H1 (cell line): ENCODE measurements around the gene IRAK1BP1. TPM values are rescaled to one million over a fixed set of nuclear protein-coding genes. Genes with fewer than 3 reads are reported as not detected.

Experiments used
- CTCF ChIA-PET: fragments of 300-600 bp; sonication (Branson Sonifier 250); formaldehyde crosslinking; loops from one replicate; lab custom pipeline; 2021; ENCODE audit not compliant: partially characterized antibody; lab: Charles Lee
- POLR2A ChIA-PET: fragments of 300-600 bp; sonication (Branson Sonifier 250); formaldehyde crosslinking; loops from one replicate; lab custom pipeline; 2021; ENCODE audit warnings: inconsistent platforms; ENCODE audit not compliant: partially characterized antibody; lab: Charles Lee
- DNase-seq, 2 experiments: peaks; one replicate each; pipeline versions ENCODE4 v3.0.0 to v3.0.0-alpha.2; 2010 to 2022; ENCODE audit warnings: low spot score in 2 of 2, low read depth in 1 of 2, mixed read lengths in 1 of 2
- FAIRE-seq: peaks from 2 replicates; lab custom pipeline; 2011; peaks lifted over from hg19 to GRCh38; lab: Jason Lieb, UNC
- H2AFZ ChIP-seq: 2 replicates; pipeline ENCODE4 v1.8.1; 2012; ENCODE audit warnings: low read length, inconsistent platforms
- H2AK5ac ChIP-seq: 2 replicates; pipeline ENCODE4 v1.6.1; 2013; ENCODE audit warnings: low read depth, low read length
- H2BK120ac ChIP-seq: replicated peaks from 2 replicates; pipeline ENCODE3; 2013; ENCODE audit warnings: low read depth, low read length, inconsistent platforms
- H2BK12ac ChIP-seq: 2 replicates; pipeline ENCODE4 v1.6.1; 2013; ENCODE audit warnings: low read depth, low read length
- H2BK15ac ChIP-seq: 2 replicates; pipeline ENCODE4 v1.6.1; 2013; ENCODE audit warnings: low read length
- H2BK20ac ChIP-seq: 2 replicates; pipeline ENCODE4 v1.6.1; 2013; ENCODE audit warnings: low read length
- H2BK5ac ChIP-seq: 2 replicates; pipeline ENCODE4 v1.6.1; 2013; ENCODE audit warnings: low read depth, low read length
- H3K14ac ChIP-seq: 2 replicates; pipeline ENCODE4 v1.6.1; 2013; ENCODE audit warnings: inconsistent platforms; ENCODE audit not compliant: insufficient read length
- H3K18ac ChIP-seq: 2 replicates; pipeline ENCODE4 v1.6.1; 2013; ENCODE audit warnings: low read length; ENCODE audit errors: extremely low read depth
- H3K23ac ChIP-seq: 2 replicates; pipeline ENCODE4 v1.6.1; 2013; ENCODE audit warnings: inconsistent platforms; ENCODE audit not compliant: insufficient read length
- H3K23me2 ChIP-seq: 2 replicates; pipeline ENCODE4 v1.6.1; 2013; ENCODE audit warnings: low read depth, low read length
- H3K27ac ChIP-seq: 2 replicates; pipeline ENCODE4 v1.6.1; 2011; ENCODE audit warnings: low read depth, low read length, inconsistent platforms
- H3K27me3 ChIP-seq, 4 experiments: replicated peaks in 1 of 4; 1 replicate in 1 of 4; 2 replicates in 3 of 4; pipeline versions ENCODE4 v1.6.1 to v1.8.1; 2011 to 2013; ENCODE audit warnings: low read length in 3 of 4, mild to moderate bottlenecking in 3 of 4, inconsistent platforms in 2 of 4, mixed read lengths in 2 of 4, moderate library complexity in 1 of 4; ENCODE audit not compliant: control insufficient read depth in 3 of 4, insufficient read depth in 3 of 4; ENCODE audit errors: extremely low read depth in 1 of 4
- H3K36me3 ChIP-seq, 4 experiments: 2 replicates each; pipeline versions ENCODE4 v1.6.1 to v1.8.1; 2011 to 2013; ENCODE audit warnings: mild to moderate bottlenecking in 4 of 4, low read length in 3 of 4, moderate library complexity in 2 of 4, control low read depth in 1 of 4, inconsistent platforms in 1 of 4; ENCODE audit not compliant: insufficient read depth in 4 of 4, control insufficient read depth in 2 of 4
- H3K4ac ChIP-seq: replicated peaks from 2 replicates; pipeline ENCODE3; 2013; ENCODE audit warnings: low read length, low read depth, mixed read lengths, inconsistent platforms; ENCODE audit not compliant: insufficient read length
- H3K4me1 ChIP-seq, 4 experiments: replicated peaks in 1 of 4; 1 replicate in 1 of 4; 2 replicates in 3 of 4; pipeline versions ENCODE4 v1.6.1 to v1.8.1; 2011 to 2013; ENCODE audit warnings: low read length in 3 of 4, inconsistent platforms in 2 of 4, mixed read lengths in 1 of 4; ENCODE audit not compliant: insufficient read depth in 4 of 4, control insufficient read depth in 3 of 4
- H3K4me2 ChIP-seq, 2 experiments: 2 replicates each; pipeline versions ENCODE4 v1.6.1 to v1.8.1; 2011 to 2013; ENCODE audit warnings: low read depth in 2 of 2, low read length in 2 of 2, control low read depth in 1 of 2, inconsistent platforms in 1 of 2, mild to moderate bottlenecking in 1 of 2; ENCODE audit not compliant: insufficient read depth in 1 of 2
- H3K4me3 ChIP-seq, 4 experiments: fragments of 200-600, 300-600 bp in 1 of 4; sonication (generic), shearing (Covaris generic), sonication (Bioruptor Twin) in 1 of 4; 2 replicates each; pipeline versions ENCODE4 v1.5.1 to v1.8.1; 2011 to 2016; ENCODE audit warnings: low read length in 4 of 4, low read depth in 3 of 4, control low read depth in 2 of 4, inconsistent platforms in 2 of 4, mild to moderate bottlenecking in 2 of 4, mixed read lengths in 1 of 4, moderate library complexity in 1 of 4; ENCODE audit not compliant: insufficient read depth in 2 of 4; ENCODE audit errors: extremely low read depth in 1 of 4
- H3K56ac ChIP-seq: replicated peaks from 2 replicates; pipeline ENCODE3; 2013; ENCODE audit warnings: low read depth, mild to moderate bottlenecking, mixed read lengths, low read length, inconsistent platforms; ENCODE audit not compliant: insufficient read length
- H3K79me1 ChIP-seq: 2 replicates; pipeline ENCODE4 v1.6.1; 2013; ENCODE audit warnings: low read depth, low read length, control low read depth
- H3K79me2 ChIP-seq, 2 experiments: 2 replicates each; pipeline versions ENCODE4 v1.6.1 to v1.8.1; 2012 to 2013; ENCODE audit warnings: low read length in 2 of 2, mild to moderate bottlenecking in 2 of 2, inconsistent platforms in 1 of 2; ENCODE audit not compliant: insufficient read depth in 2 of 2, control insufficient read depth in 1 of 2
- H3K9ac ChIP-seq, 4 experiments: replicated peaks in 1 of 4; 1 replicate in 1 of 4; 2 replicates in 3 of 4; pipeline versions ENCODE4 v1.6.1 to v1.8.1; 2011 to 2013; ENCODE audit warnings: low read depth in 3 of 4, low read length in 3 of 4, control low read depth in 2 of 4, mild to moderate bottlenecking in 2 of 4, moderate library complexity in 2 of 4, inconsistent platforms in 1 of 4; ENCODE audit errors: extremely low read depth in 1 of 4
- H3K9me3 ChIP-seq, 2 experiments: 2 replicates each; pipeline versions ENCODE4 v1.6.1 to v1.8.1; 2012 to 2013; ENCODE audit warnings: mild to moderate bottlenecking in 2 of 2, moderate library complexity in 2 of 2, control low read depth in 1 of 2, inconsistent platforms in 1 of 2, low read depth in 1 of 2, low read length in 1 of 2, mixed read lengths in 1 of 2; ENCODE audit not compliant: insufficient read depth in 2 of 2
- H4K20me1 ChIP-seq, 2 experiments: replicated peaks in 1 of 2; 2 replicates each; pipeline versions ENCODE3 to v1.8.1; 2011 to 2013; ENCODE audit warnings: inconsistent platforms in 2 of 2, low read length in 2 of 2, mild to moderate bottlenecking in 1 of 2; ENCODE audit not compliant: insufficient read depth in 2 of 2, control insufficient read depth in 1 of 2
- H4K5ac ChIP-seq: 2 replicates; pipeline ENCODE4 v1.6.1; 2013; ENCODE audit warnings: low read length, low read depth, mixed read lengths, inconsistent platforms; ENCODE audit not compliant: insufficient read length
- H4K8ac ChIP-seq: 2 replicates; pipeline ENCODE4 v1.8.0; 2013; ENCODE audit warnings: mild to moderate bottlenecking, moderate library complexity, low read length, inconsistent platforms; ENCODE audit not compliant: insufficient read depth; ENCODE audit errors: extremely low read depth
- H4K91ac ChIP-seq: replicated peaks from 2 replicates; pipeline ENCODE3; 2013; ENCODE audit warnings: low read length, mixed read lengths, inconsistent platforms; ENCODE audit not compliant: insufficient read length
- EZH2 ChIP-seq: fragments of 200-600 bp; sonication (generic); IDR thresholded peaks from 2 replicates; pipeline ENCODE4 v1.7.1; 2012; ENCODE audit warnings: low read depth, mild to moderate bottlenecking, moderate library complexity, low read length, inconsistent platforms; ENCODE audit not compliant: severe bottlenecking
- POLR2AphosphoS5 ChIP-seq: IDR thresholded peaks from 2 replicates; pipeline ENCODE4 v1.6.1; 2011; ENCODE audit warnings: low read depth, low read length
- WGBS, 2 experiments: shearing (Covaris generic) in 1 of 2; methylation state at CpG; one replicate each; pipeline versions ENCODE4 v1.1.6 to v1.1.7; 2013 to 2015; ENCODE audit warnings: low lambda C conversion rate in 2 of 2, mixed read lengths in 2 of 2, inconsistent platforms in 1 of 2, low coverage in 1 of 2, missing lambda C conversion rate in 1 of 2; ENCODE audit not compliant: insufficient replicate concordance in 2 of 2, insufficient coverage in 1 of 2, insufficient read length in 1 of 2; ENCODE audit errors: extremely low coverage in 1 of 2, missing lambda C conversion rate in 1 of 2; 5-methylcytosine and 5-hydroxymethylcytosine counted together
- polyA plus RNA-seq, 7 experiments: library from polyadenylated mRNA; depleted of rRNA in 3 of 7; stranded (reverse) in 5 of 7; unstranded in 2 of 7; fragments of >200 nt in 5 of 7; fragments of 200-250 nt in 2 of 7; gene quantifications; 1 replicate in 5 of 7; 2 replicates in 1 of 7; 4 replicates in 1 of 7; pipeline versions ENCODE4 v1.2.1 to v1.2.3, GENCODE V29; 2011 to 2013; ENCODE audit warnings: missing spikeins in 2 of 7, mixed read lengths in 2 of 7
- total RNA-seq: library from RNA; stranded (reverse); fragmentation: NEBNext Ultra II Directional; extraction: Animal tissue kit (Norgen Biotek cat#: 25700); gene quantifications from 2 replicates; pipeline ENCODE4 v1.2.1, GENCODE V29; 2021

Gene IRAK1BP1
- total and polyA plus RNA-seq, 2 of the 8 experiments (the other 6 are each of a cell fraction or from before 2014, with no cell fraction given), result 3.7 to 4.7 TPM

DNA sequence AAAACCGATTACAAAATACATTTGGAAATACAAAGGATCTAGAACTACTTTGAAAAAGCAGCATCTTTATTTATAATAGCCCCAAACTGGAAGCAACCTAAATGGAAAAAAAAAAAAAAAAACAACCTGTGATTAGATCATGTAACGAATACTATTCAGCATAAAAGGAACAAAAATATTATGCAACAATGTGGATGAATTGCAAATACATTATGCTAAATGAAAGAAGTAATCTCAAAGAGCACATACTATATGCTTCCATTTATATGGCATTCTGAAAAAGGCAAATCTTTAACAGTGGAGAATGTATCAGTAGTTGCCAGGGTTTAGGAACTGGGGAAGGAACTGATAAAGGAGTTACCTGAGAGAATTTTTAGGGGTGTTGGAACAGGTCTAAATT is 28.9 kb downstream of the IRAK1BP1 start:
- Histone ChIP-seq H3K9ac (no peak overlapping the region), H4K91ac (no peak overlapping the region), H2AK5ac (no peak overlapping the region), H2BK5ac (no peak overlapping the region), H3K23me2 (no peaks in the 10 kb centered on the region; the same call in 1 of the 2 replicates), H4K8ac (no peak overlapping the region), H3K4ac (no peak overlapping the region), H3K27me3 (no peaks in the 10 kb centered on the region), H3K4me1 (no peaks in the 10 kb centered on the region), H2BK15ac (no peak overlapping the region), H3K23ac (no peak overlapping the region), H3K4me2 (no peak overlapping the region), H4K5ac (no peak overlapping the region), H3K27ac (no peak overlapping the region), H3K4me3 (no peak overlapping the region), H2AFZ (no peak overlapping the region), H3K56ac (no peak overlapping the region), H3K18ac (no peak overlapping the region), H2BK12ac (no peak overlapping the region), H3K79me1 (no peaks in the 10 kb centered on the region), H3K36me3 (no peaks in the 10 kb centered on the region), H3K9me3 (no peaks in the 10 kb centered on the region), H4K20me1 (no peaks in the 10 kb centered on the region), H3K14ac (no peak overlapping the region), H2BK20ac (no peak overlapping the region), H3K79me2 (no peaks in the 10 kb centered on the region), H2BK120ac (no peak overlapping the region)
- FAIRE-seq (no peak), DNase-seq (no peak)
- ChIA-PET POLR2A (interaction anchor here (1.1 kb wide), 1 partner anchor 15 kb away, joined by 3 read pairs; no protein-coding TSS in a partner anchor), CTCF (no interaction called here)
- WGBS, 2 experiments, result 88% methylated on average over 2 of the region's 2 CpGs; no CpG with 5 or more reads in 1 of the 2 experiments
- TF ChIP-seq POLR2AphosphoS5 (no peak), EZH2 (no peak)
